Neural progenitor cell (in vitro differentiated cells): ENCODE measurements around the gene ATP11A.

Experiments used
- EZH2 ChIP-seq: fragments of 200-600 bp; sonication (generic); IDR thresholded peaks from 2 replicates; pipeline ENCODE4 v1.6.1; 2017; ENCODE audit warnings: antibody characterized with exemption, mild to moderate bottlenecking, moderate library complexity
- EZH2phosphoT487 ChIP-seq: fragments of 200-600 bp; sonication (generic); IDR thresholded peaks from 2 replicates; pipeline ENCODE4 v1.6.1; 2017; ENCODE audit warnings: antibody characterized with exemption
- TF ChIP-seq, protein P1 (sequence below): fragments of 200-600 bp; sonication (generic); IDR thresholded peaks from 2 replicates; pipeline ENCODE4 v1.5.1; 2017; ENCODE audit warnings: antibody characterized with exemption, mild to moderate bottlenecking

DNA sequence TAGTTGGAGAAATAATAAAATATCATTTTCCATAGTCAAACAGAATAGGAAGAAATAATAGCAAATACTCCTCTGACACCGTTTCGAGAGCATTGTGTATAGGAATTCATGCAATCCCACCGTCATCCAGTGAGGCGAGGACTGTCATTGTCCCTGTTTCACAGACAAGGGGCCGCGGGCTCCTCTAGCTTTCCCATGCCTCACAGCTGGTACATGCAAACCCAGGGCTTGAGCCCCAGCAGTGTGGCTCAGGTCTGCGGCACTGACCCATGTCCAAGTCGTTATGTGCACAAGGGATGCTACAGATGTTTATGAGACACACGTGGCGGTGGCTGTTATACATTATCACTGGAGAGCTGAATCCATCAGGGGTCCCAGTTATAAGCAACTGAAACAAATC, 18.5 kb upstream of the ATP11A start:
- TF ChIP-seq, protein P1, sequence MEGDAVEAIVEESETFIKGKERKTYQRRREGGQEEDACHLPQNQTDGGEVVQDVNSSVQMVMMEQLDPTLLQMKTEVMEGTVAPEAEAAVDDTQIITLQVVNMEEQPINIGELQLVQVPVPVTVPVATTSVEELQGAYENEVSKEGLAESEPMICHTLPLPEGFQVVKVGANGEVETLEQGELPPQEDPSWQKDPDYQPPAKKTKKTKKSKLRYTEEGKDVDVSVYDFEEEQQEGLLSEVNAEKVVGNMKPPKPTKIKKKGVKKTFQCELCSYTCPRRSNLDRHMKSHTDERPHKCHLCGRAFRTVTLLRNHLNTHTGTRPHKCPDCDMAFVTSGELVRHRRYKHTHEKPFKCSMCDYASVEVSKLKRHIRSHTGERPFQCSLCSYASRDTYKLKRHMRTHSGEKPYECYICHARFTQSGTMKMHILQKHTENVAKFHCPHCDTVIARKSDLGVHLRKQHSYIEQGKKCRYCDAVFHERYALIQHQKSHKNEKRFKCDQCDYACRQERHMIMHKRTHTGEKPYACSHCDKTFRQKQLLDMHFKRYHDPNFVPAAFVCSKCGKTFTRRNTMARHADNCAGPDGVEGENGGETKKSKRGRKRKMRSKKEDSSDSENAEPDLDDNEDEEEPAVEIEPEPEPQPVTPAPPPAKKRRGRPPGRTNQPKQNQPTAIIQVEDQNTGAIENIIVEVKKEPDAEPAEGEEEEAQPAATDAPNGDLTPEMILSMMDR = no peak
- TF ChIP-seq EZH2phosphoT487 (no peak), EZH2 (no peak)
